ENCODE measurements around the gene KRTAP5-2. TPM values are rescaled to one million over a fixed set of nuclear protein-coding genes. Genes with fewer than 3 reads are reported as not detected.

The KRTAP5-2 gene
- total and polyA plus RNA-seq, 7 donors: not detected

- Histone ChIP-seq H3K36me3 (ENCODE audit: insufficient read depth in 1 of 2, low read depth in 1 of 2) (no peaks in the 10 kb centered on the region), H3K4me3 (peak overlapping the region; percentile 73), H3K27me3 (ENCODE audit: insufficient read depth in 3 of 3, low read length in 2 of 3) (no peaks in the 10 kb centered on the region), H3K4me1 (peaks cover 22% of the 10 kb centered on the region), H3K9me3 (no peaks in the 10 kb centered on the region), H3K27ac (peak overlapping the region; percentile 82)
- no peak for TF ChIP-seq CTCF (IDR thresholded peaks at IDR 0.05)
- intact Hi-C loops (cut with DNase I): loop anchor here in 1 of 2 donors (1.0 to 10.0 kb wide), 5 partner anchors 24 to 366 kb away; no protein-coding TSS in a partner anchor
- DNase-seq: peak; percentile 21 to 58
- 11 to 22% (median 17%) methylated on average over 30 to 58 of the region's 58 CpGs for WGBS, 3 donors
- ATAC-seq: no peak
Observed at GRCh38 chr11:1570896-1571759, 27.0 kb downstream of the KRTAP5-2 start.

- no peak for TF ChIP-seq CTCF (IDR thresholded peaks at IDR 0.05)
- Histone ChIP-seq H3K27me3 (ENCODE audit: insufficient read depth in 3 of 3, low read length in 2 of 3) (no peaks in the 10 kb centered on the region), H3K27ac (peak overlapping the region; percentile 82), H3K9me3 (no peaks in the 10 kb centered on the region), H3K4me3 (peak overlapping the region; percentile 73), H3K36me3 (ENCODE audit: insufficient read depth in 1 of 2, low read depth in 1 of 2) (no peaks in the 10 kb centered on the region), H3K4me1 (peaks cover 22% of the 10 kb centered on the region)
- no peak for DNase-seq
- WGBS, 3 donors: 77 to 89% (median 79%) methylated on average over 8 of the region's 8 CpGs
- intact Hi-C loops (cut with DNase I): loop anchor here in 1 of 2 donors (5.0 to 10.0 kb wide), 4 partner anchors 38 to 366 kb away; no protein-coding TSS in a partner anchor
- no peak for ATAC-seq
Observed at GRCh38 chr11:1570531-1570895, 27.6 kb downstream of the KRTAP5-2 start.

DNA sequence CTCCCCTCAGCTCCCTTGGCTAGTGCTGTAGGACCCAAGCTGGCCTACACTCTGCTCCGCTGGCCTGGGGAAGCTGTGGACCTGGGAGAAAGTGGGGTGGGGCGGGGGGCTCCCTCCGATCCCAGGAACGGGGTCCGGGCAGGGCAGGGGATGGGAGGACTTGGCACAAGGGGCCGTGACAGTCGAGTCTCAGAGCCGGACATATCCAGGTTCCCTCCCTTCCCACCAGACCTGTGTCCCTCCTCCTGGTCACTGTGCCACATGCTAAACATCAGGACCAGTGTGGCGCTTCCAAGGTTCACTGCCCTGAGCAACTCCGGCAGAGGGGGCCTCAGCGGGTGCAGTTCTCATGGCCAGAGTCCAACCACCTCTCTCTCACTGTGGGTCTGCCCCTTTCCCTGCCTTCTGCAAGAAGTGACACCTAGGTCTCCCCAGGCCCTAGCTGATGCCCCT lies 28.1 kb downstream of the KRTAP5-2 start:
- Histone ChIP-seq H3K36me3 (ENCODE audit: insufficient read depth in 1 of 2, low read depth in 1 of 2) (no peaks in the 10 kb centered on the region), H3K4me1 (peaks cover 22% of the 10 kb centered on the region), H3K27ac (peak overlapping the region; percentile 82), H3K9me3 (no peaks in the 10 kb centered on the region), H3K27me3 (ENCODE audit: insufficient read depth in 3 of 3, low read length in 2 of 3) (no peaks in the 10 kb centered on the region), H3K4me3 (no peak overlapping the region)
- no peak for TF ChIP-seq CTCF (IDR thresholded peaks at IDR 0.05)
- DNase-seq (no peak), ATAC-seq (no peak)
- WGBS, 3 donors: 66 to 79% (median 72%) methylated on average over 11 of the region's 11 CpGs
- intact Hi-C loops (cut with DNase I): loop anchor here in 1 of 2 donors (5.0 to 10.0 kb wide), 4 partner anchors 38 to 365 kb away; no protein-coding TSS in a partner anchor

- TF ChIP-seq CTCF (IDR thresholded peaks at IDR 0.05): no peak
- H3K4me1 ChIP-seq: peaks cover 29% of the 10 kb centered on the region
- no peak overlapping the region for H3K27ac ChIP-seq
- intact Hi-C loops (cut with DNase I): no loop called here
- no peaks in the 10 kb centered on the region for H3K27me3 ChIP-seq (ENCODE audit: insufficient read depth in 3 of 3, low read length in 2 of 3)
- H3K4me3 ChIP-seq: no peak overlapping the region
- 74 to 80% (median 78%) methylated on average over 13 to 14 of the region's 14 CpGs for WGBS, 3 donors
- ATAC-seq (no peak), DNase-seq (no peak)
- no peaks in the 10 kb centered on the region for H3K9me3 ChIP-seq
- no peaks in the 10 kb centered on the region for H3K36me3 ChIP-seq (ENCODE audit: insufficient read depth in 1 of 2, low read depth in 1 of 2)
Observed at GRCh38 chr11:1569251-1569780, 28.8 kb downstream of the KRTAP5-2 start.

All from psoas muscle (tissue), 8 donors.